Measurements from ENCODE around the gene EFCAB5. TPM values are rescaled to one million over a fixed set of nuclear protein-coding genes. Genes with fewer than 3 reads are reported as not detected.

EFCAB5 gene
- total and polyA plus RNA-seq, 2 experiments from 2014 or later = 0.68 TPM; not detected in 1

- Mint-ChIP-seq H3K36me3 (ENCODE audit: low read depth) (peaks cover 19% of the 10 kb centered on the region), H3K4me1 (no peaks in the 10 kb centered on the region), H3K27me3 (ENCODE audit: insufficient read depth, low read depth, poor library complexity) (no peaks in the 10 kb centered on the region), H3K27ac (no peak overlapping the region), H3K9me3 (peaks cover 25% of the 10 kb centered on the region), H3K4me3 (no peak overlapping the region)
- peaks cover 8% of the 10 kb centered on the region; the same call in 1 of the 2 replicates for H3K79me2 ChIP-seq (replicated peaks; ENCODE audit: insufficient read depth)
- TF ChIP-seq ETS1 (IDR thresholded peaks at IDR 0.05) (no peak), ZNF462 (CRISPR knock-in tag; IDR thresholded peaks at IDR 0.05) (no peak)
- H3F3A ChIP-seq (replicated peaks; ENCODE audit: low read depth) = no peaks in the 10 kb centered on the region
- H3K27ac ChIP-seq (ENCODE audit: low read depth) = no peak overlapping the region
- no peak overlapping the region for H3K4me2 ChIP-seq
- H3K4me1 ChIP-seq (ENCODE audit: insufficient read depth) = no peaks in the 10 kb centered on the region
- DNase-seq (ENCODE audit: low spot score) (no peak), ATAC-seq (no peak)
- no peaks in the 10 kb centered on the region for H3K27me3 ChIP-seq (ENCODE audit: insufficient read depth)
- H3K4me3 ChIP-seq = no peak overlapping the region
- no peaks in the 10 kb centered on the region for H4K20me1 ChIP-seq (replicated peaks; ENCODE audit: insufficient read depth)
- no peaks in the 10 kb centered on the region for H3K9me2 ChIP-seq (ENCODE audit: insufficient read depth)
- no peaks in the 10 kb centered on the region for H3K36me3 ChIP-seq (ENCODE audit: insufficient read depth)
- no peak overlapping the region for H2AFZ ChIP-seq
These were observed 34.5 kb upstream of the EFCAB5 start for GRCh38 chr17:29906969-29907368.

GRCh38 chr17:29909236-29910003 lies 32.0 kb upstream of the EFCAB5 start:
- ATAC-seq = no peak

More at GRCh38 chr17:29909236-29910003, 32.0 kb upstream of the EFCAB5 start:
- TF ChIP-seq ZNF114 (CRISPR knock-in tag; IDR thresholded peaks at IDR 0.05) (no peak), ZNF331 (CRISPR knock-in tag; IDR thresholded peaks at IDR 0.05; ENCODE audit: low read depth) (no peak)
- Histone ChIP-seq H3K4me3 (no peak overlapping the region), H3K36me3 (ENCODE audit: insufficient read depth) (no peaks in the 10 kb centered on the region), H3K4me1 (ENCODE audit: insufficient read depth) (no peaks in the 10 kb centered on the region), H3K27me3 (ENCODE audit: insufficient read depth) (no peaks in the 10 kb centered on the region), H4K20me1 (replicated peaks; ENCODE audit: insufficient read depth) (no peaks in the 10 kb centered on the region), H2AFZ (no peak overlapping the region), H3K4me2 (no peak overlapping the region), H3K27ac (ENCODE audit: low read depth) (no peak overlapping the region), H3K79me2 (replicated peaks; ENCODE audit: insufficient read depth) (peaks cover 8% of the 10 kb centered on the region; the same call in 1 of the 2 replicates), H3F3A (replicated peaks; ENCODE audit: low read depth) (no peaks in the 10 kb centered on the region), H3K9me2 (ENCODE audit: insufficient read depth) (no peaks in the 10 kb centered on the region)
- Mint-ChIP-seq H3K4me3 (no peak overlapping the region), H3K27ac (no peak overlapping the region), H3K4me1 (no peaks in the 10 kb centered on the region), H3K27me3 (ENCODE audit: insufficient read depth, low read depth, poor library complexity) (no peaks in the 10 kb centered on the region), H3K9me3 (peaks cover 24% of the 10 kb centered on the region), H3K36me3 (ENCODE audit: low read depth) (peaks cover 19% of the 10 kb centered on the region)
- no peak for DNase-seq (ENCODE audit: low spot score)

All from GM23338 (cell line).